ENCODE measurements around the gene LMNB1.

DNA sequence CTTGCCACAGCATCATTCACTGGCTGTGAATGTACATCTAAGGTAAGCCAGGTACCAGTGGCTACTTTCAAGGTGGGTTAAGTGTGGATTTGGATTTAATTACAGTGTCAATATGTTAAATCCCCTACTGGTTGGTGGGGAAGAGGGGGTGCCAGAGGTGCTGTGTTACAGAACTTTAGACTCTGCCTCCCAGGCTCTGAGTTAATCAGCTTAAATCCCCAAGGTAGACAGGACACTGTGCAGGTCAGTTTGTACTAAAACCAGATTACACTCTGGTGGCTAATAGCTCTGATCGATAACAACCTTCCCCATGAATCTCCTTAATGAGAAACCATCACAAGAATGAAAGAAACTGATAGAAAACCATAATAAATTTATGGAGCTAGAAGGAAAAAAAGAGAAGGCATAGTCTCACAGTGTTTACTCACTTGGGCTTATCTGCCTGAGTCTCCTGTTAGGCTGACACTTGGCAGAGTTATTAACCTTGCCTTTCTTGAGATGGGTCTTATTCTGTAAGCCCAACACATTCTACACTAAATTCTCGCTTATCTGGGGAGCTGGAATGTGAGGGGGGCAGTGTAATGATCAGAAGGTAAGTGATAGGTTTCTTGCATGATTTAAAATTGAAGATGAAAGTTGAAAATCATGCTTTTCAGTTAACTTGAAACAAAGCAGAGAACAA lies 106.8 kb downstream of the LMNB1 start:
- TF ChIP-seq, protein P1, sequence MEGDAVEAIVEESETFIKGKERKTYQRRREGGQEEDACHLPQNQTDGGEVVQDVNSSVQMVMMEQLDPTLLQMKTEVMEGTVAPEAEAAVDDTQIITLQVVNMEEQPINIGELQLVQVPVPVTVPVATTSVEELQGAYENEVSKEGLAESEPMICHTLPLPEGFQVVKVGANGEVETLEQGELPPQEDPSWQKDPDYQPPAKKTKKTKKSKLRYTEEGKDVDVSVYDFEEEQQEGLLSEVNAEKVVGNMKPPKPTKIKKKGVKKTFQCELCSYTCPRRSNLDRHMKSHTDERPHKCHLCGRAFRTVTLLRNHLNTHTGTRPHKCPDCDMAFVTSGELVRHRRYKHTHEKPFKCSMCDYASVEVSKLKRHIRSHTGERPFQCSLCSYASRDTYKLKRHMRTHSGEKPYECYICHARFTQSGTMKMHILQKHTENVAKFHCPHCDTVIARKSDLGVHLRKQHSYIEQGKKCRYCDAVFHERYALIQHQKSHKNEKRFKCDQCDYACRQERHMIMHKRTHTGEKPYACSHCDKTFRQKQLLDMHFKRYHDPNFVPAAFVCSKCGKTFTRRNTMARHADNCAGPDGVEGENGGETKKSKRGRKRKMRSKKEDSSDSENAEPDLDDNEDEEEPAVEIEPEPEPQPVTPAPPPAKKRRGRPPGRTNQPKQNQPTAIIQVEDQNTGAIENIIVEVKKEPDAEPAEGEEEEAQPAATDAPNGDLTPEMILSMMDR (IDR thresholded peaks at IDR 0.05), result no peak
- TF ChIP-seq POLR2A (IDR thresholded peaks at IDR 0.05), result no peak
